Stomach (tissue), 9 donors: ENCODE measurements around the gene ZNF276. TPM values are rescaled to one million over a fixed set of nuclear protein-coding genes. Genes with fewer than 3 reads are reported as not detected.

Experiments
- DNase-seq, 2 donors: peaks; one replicate each; pipeline versions ENCODE4 v3.0.0 to v3.0.0-alpha.2; 2013 to 2019
- H3K27ac ChIP-seq, 5 donors: fragments of 200-600 bp in 4 of 5; sonication (generic) in 4 of 5; one replicate each; pipeline ENCODE4 v1.5.1; 2013 to 2019; ENCODE audit warnings: mild to moderate bottlenecking in 1 of 5, moderate library complexity in 1 of 5
- H3K27me3 ChIP-seq, 3 donors: fragments of 200-600 bp; sonication (generic); one replicate each; pipeline ENCODE4 v1.5.1; 2017 to 2019; ENCODE audit warnings: mixed run types in 1 of 3
- H3K36me3 ChIP-seq, 4 donors: fragments of 200-600 bp; sonication (generic); 1 replicate in 3 of 4; 2 replicates in 1 of 4; pipeline ENCODE4 v1.5.1; 2016 to 2019
- H3K4me1 ChIP-seq, 4 donors: fragments of 200-600 bp; sonication (generic); one replicate each; pipeline ENCODE4 v1.5.1; 2016 to 2019
- H3K4me3 ChIP-seq, 4 donors: fragments of 200-600 bp; sonication (generic) in 3 of 4; one replicate each; pipeline ENCODE4 v1.5.1; 2016 to 2019; ENCODE audit warnings: mild to moderate bottlenecking in 1 of 4
- H3K9me3 ChIP-seq, 4 donors: fragments of 200-600 bp; sonication (generic); one replicate each; pipeline ENCODE4 v1.5.1; 2016 to 2019
- EP300 ChIP-seq: sonication (generic); formaldehyde crosslinking; IDR thresholded peaks from one replicate; pipeline ENCODE4 v1.6.1; 2017; ENCODE audit warnings: antibody characterized with exemption
- POLR2A ChIP-seq, 4 donors: fragments of 450-650 bp; IDR thresholded peaks; one replicate each; pipeline ENCODE4 v1.6.1; 2016; ENCODE audit warnings: antibody characterized with exemption in 4 of 4, control low read depth in 2 of 4, mild to moderate bottlenecking in 1 of 4, moderate library complexity in 1 of 4
- POLR2AphosphoS5 ChIP-seq, 3 donors: sonication (generic); formaldehyde crosslinking; IDR thresholded peaks; one replicate each; pipeline ENCODE4 v1.6.1; 2016; ENCODE audit warnings: antibody characterized with exemption in 3 of 3
- WGBS, 5 donors: extraction: QIAGEN DNeasy Blood & Tissue Kit in 3 of 5; methylation state at CpG; one replicate each; pipeline versions ENCODE4 v1.1.5 to v1.1.7; 2013 to 2018; 5-methylcytosine and 5-hydroxymethylcytosine counted together
- intact Hi-C: fragments of 100-400 bp; cut with DNase I; formaldehyde crosslinking; loops from one replicate; pipeline ENCODE4 v1.15.1; 2023; ENCODE audit warnings: low total_unique reads
- polyA plus RNA-seq, 3 donors: library from polyadenylated mRNA; stranded (reverse); fragments of 200-250 nt; gene quantifications; one replicate each; pipeline ENCODE4 v1.2.3, GENCODE V29; 2013
- total RNA-seq, 5 donors: library from RNA; depleted of rRNA; stranded (reverse); fragments of >200 nt; gene quantifications; one replicate each; pipeline versions ENCODE4 v1.1.0 to v1.2.3, GENCODE V29; 2014 to 2016
- TF ChIP-seq, protein P1 (sequence below), 7 experiments: fragments of 450-650 bp in 4 of 7; fragments of 200-600 bp in 3 of 7; sonication (generic) in 3 of 7; IDR thresholded peaks; one replicate each; pipeline ENCODE4 v1.5.1; 2016 to 2019; ENCODE audit warnings: antibody characterized with exemption in 7 of 7, control low read depth in 2 of 7, mild to moderate bottlenecking in 1 of 7
- donor health status: healthy with polysubstance abuse.
- donor health status: Bipolar disorder and iron deficiency.
- donor health status: healthy.

Gene ZNF276
- total and polyA plus RNA-seq, 8 donors, result 11.0 to 418 (median 32.6) TPM

- H3K4me1 ChIP-seq, result peaks cover 19 to 40% (median 33%) of the 10 kb centered on the region in 4 donors
- H3K36me3 ChIP-seq, result peaks cover 0 to 15% (median 9%) of the 10 kb centered on the region in 4 donors
- TF ChIP-seq, protein P1, sequence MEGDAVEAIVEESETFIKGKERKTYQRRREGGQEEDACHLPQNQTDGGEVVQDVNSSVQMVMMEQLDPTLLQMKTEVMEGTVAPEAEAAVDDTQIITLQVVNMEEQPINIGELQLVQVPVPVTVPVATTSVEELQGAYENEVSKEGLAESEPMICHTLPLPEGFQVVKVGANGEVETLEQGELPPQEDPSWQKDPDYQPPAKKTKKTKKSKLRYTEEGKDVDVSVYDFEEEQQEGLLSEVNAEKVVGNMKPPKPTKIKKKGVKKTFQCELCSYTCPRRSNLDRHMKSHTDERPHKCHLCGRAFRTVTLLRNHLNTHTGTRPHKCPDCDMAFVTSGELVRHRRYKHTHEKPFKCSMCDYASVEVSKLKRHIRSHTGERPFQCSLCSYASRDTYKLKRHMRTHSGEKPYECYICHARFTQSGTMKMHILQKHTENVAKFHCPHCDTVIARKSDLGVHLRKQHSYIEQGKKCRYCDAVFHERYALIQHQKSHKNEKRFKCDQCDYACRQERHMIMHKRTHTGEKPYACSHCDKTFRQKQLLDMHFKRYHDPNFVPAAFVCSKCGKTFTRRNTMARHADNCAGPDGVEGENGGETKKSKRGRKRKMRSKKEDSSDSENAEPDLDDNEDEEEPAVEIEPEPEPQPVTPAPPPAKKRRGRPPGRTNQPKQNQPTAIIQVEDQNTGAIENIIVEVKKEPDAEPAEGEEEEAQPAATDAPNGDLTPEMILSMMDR (IDR thresholded peaks at IDR 0.05), result no peak
- no peak for TF ChIP-seq POLR2AphosphoS5 (IDR thresholded peaks at IDR 0.05)
- intact Hi-C loops, result no loop called here
- H3K27ac ChIP-seq, result no peak overlapping the region
- no peak overlapping the region for H3K4me3 ChIP-seq
- no peak for DNase-seq
- 82 to 85% (median 83%) methylated on average over 21 to 24 of the region's 24 CpGs for WGBS, 5 donors
- no peaks in the 10 kb centered on the region for H3K9me3 ChIP-seq
- H3K27me3 ChIP-seq, result peaks cover 0 to under 1% (median 0%) of the 10 kb centered on the region in 3 donors
Measured at GRCh38 chr16:89717688-89718505, 3.4 kb upstream of the ZNF276 start.

GRCh38 chr16:89720551-89720812, 855 bp upstream of the ZNF276 start:
- peak overlapping the region; percentile 92 to 99 (median 96) for H3K27ac ChIP-seq
- TF ChIP-seq POLR2AphosphoS5 (IDR thresholded peaks at IDR 0.05) (no peak), POLR2A (IDR thresholded peaks at IDR 0.05) (no peak), EP300 (no peak)
- TF ChIP-seq, protein P1 (IDR thresholded peaks at IDR 0.05), result no peak
- peak in 1 of 2 donors; percentile 52 for DNase-seq
- H3K9me3 ChIP-seq, result no peaks in the 10 kb centered on the region
- H3K4me1 ChIP-seq, result peaks cover 30 to 62% (median 50%) of the 10 kb centered on the region in 4 donors
- H3K27me3 ChIP-seq, result no peaks in the 10 kb centered on the region
- H3K4me3 ChIP-seq, result peak overlapping the region; percentile 66 to 91 (median 78)
- peaks cover 10 to 40% (median 35%) of the 10 kb centered on the region in 4 donors for H3K36me3 ChIP-seq
- intact Hi-C loops, result no loop called here
- WGBS, 5 donors, result 0 to 1% (median 0%) methylated on average over 23 to 29 of the region's 29 CpGs; no CpG with 5 or more reads in 1 of the 5 donors

DNA sequence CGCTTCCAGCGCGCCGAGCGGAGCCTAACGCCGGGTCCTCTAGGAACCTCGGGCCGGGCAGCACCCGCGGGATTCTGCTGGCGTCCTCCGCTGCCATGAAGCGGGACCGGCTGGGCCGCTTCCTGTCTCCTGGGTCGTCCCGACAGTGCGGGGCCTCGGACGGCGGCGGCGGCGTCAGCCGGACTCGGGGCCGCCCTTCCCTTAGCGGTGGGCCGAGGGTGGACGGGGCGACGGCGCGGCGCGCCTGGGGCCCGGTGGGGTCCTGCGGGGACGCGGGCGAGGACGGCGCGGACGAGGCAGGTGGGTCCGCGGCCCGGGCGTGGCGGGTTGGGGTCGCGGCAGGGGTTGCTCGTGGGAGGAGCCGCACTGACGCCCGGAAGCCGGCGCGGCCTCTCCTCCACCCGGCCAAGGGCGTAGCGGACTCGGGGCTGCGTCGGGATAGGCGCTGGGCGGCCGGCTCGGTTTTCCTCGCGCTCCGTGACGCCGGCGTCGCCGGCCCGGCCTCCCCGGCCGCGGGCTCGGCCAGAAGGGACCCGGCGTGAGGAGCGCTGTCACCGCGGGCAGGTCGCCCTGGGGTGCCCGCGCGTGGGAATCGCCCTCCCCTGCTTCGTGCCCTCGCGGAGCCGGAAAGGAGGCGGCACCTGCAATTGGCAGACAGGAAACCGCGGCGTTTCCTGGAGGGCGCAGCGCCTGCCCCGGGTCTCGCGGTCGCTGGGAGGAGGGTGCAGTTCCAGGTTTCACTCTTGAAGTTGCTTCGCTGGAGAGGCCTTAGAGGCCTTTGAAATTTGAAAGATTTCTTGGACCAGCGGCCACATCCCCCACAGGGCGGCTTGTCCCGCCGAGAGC, 432 bp downstream of the ZNF276 start:
- Histone ChIP-seq H3K4me3 (peak overlapping the region; percentile 66 to 91 (median 78)), H3K27ac (peak overlapping the region; percentile 92 to 99 (median 96)), H3K36me3 (peaks cover 10 to 44% (median 41%) of the 10 kb centered on the region in 4 donors), H3K27me3 (no peaks in the 10 kb centered on the region), H3K4me1 (peaks cover 30 to 75% (median 52%) of the 10 kb centered on the region in 4 donors), H3K9me3 (no peaks in the 10 kb centered on the region)
- intact Hi-C loops, result no loop called here
- DNase-seq, result peak; percentile 70 to 84
- WGBS, 5 donors, result 0% methylated on average over 3 to 111 of the region's 112 CpGs
- no peak for TF ChIP-seq EP300
- TF ChIP-seq, protein P1 (IDR thresholded peaks at IDR 0.05), result no peak
- peak in 2 of 3 donors; percentile 59 to 64 for TF ChIP-seq POLR2AphosphoS5 (IDR thresholded peaks at IDR 0.05)
- no peak for TF ChIP-seq POLR2A (IDR thresholded peaks at IDR 0.05)
